ENCODE measurements around the gene PJVK. TPM values are rescaled to one million over a fixed set of nuclear protein-coding genes. Genes with fewer than 3 reads are reported as not detected.

Gene PJVK
- total RNA-seq, 1 donor from 2014 or later, result 1.6 TPM

GRCh38 chr2:178478439-178479274 lies 27.5 kb downstream of the PJVK start, which contains the start of gene FKBP7:
TSS of gene FKBP7 (minus strand) at chr2:178478600. CDS start at chr2:178478499, 101 bp downstream.
- H3K36me3 ChIP-seq (ENCODE audit: control insufficient read depth in 3 of 3, insufficient read depth in 3 of 3, low read length in 3 of 3), result no peaks in the 10 kb centered on the region
- H3K27me3 ChIP-seq (ENCODE audit: control insufficient read depth in 3 of 3, insufficient read depth in 3 of 3, low read length in 3 of 3), result no peaks in the 10 kb centered on the region
- H3K9ac ChIP-seq (ENCODE audit: low read depth in 1 of 3, low read length in 3 of 3), result peak within 1 kb of the TSS; percentile 73 to 97 (median 89)
- peaks cover 23 to 28% (median 28%) of the 10 kb centered on the region in 3 donors for H3K4me1 ChIP-seq (ENCODE audit: control insufficient read depth in 3 of 3, insufficient read depth in 3 of 3, low read length in 3 of 3)
- no peaks in the 10 kb centered on the region for H3K9me3 ChIP-seq (ENCODE audit: control insufficient read depth in 3 of 3, low read length in 3 of 3)
- peak within 1 kb of the TSS; percentile 72 to 98 (median 94) for H3K4me3 ChIP-seq (ENCODE audit: low read length in 3 of 3)
- H3K27ac ChIP-seq (ENCODE audit: low read depth, low read length), result peak within 1 kb of the TSS; percentile 76

GRCh38 chr2:178479275-178479616 lies 28.1 kb downstream of the PJVK start:
- Histone ChIP-seq H3K27me3 (ENCODE audit: control insufficient read depth in 3 of 3, insufficient read depth in 3 of 3, low read length in 3 of 3) (no peaks in the 10 kb centered on the region), H3K9me3 (ENCODE audit: control insufficient read depth in 3 of 3, low read length in 3 of 3) (no peaks in the 10 kb centered on the region), H3K4me3 (ENCODE audit: low read length in 3 of 3) (peak overlapping the region; percentile 72 to 98 (median 94)), H3K27ac (ENCODE audit: low read depth, low read length) (peak overlapping the region; percentile 76), H3K9ac (ENCODE audit: low read depth in 1 of 3, low read length in 3 of 3) (peak overlapping the region in 2 of 3 donors; percentile 73 to 97), H3K36me3 (ENCODE audit: control insufficient read depth in 3 of 3, insufficient read depth in 3 of 3, low read length in 3 of 3) (no peaks in the 10 kb centered on the region), H3K4me1 (ENCODE audit: control insufficient read depth in 3 of 3, insufficient read depth in 3 of 3, low read length in 3 of 3) (peaks cover 24 to 33% (median 30%) of the 10 kb centered on the region in 3 donors)

- Histone ChIP-seq H3K9ac (ENCODE audit: low read depth in 1 of 3, low read length in 3 of 3) (peak overlapping the region; percentile 62 to 97 (median 75)), H3K4me3 (ENCODE audit: low read length in 3 of 3) (peak overlapping the region; percentile 53 to 69 (median 63)), H3K9me3 (ENCODE audit: control insufficient read depth in 3 of 3, low read length in 3 of 3) (no peaks in the 10 kb centered on the region), H3K27me3 (ENCODE audit: control insufficient read depth in 3 of 3, insufficient read depth in 3 of 3, low read length in 3 of 3) (no peaks in the 10 kb centered on the region), H3K4me1 (ENCODE audit: control insufficient read depth in 3 of 3, insufficient read depth in 3 of 3, low read length in 3 of 3) (peaks cover 29 to 37% (median 35%) of the 10 kb centered on the region in 3 donors), H3K27ac (ENCODE audit: low read depth, low read length) (peak overlapping the region; percentile 76), H3K36me3 (ENCODE audit: control insufficient read depth in 3 of 3, insufficient read depth in 3 of 3, low read length in 3 of 3) (no peaks in the 10 kb centered on the region)
These were observed 28.6 kb downstream of the PJVK start for GRCh38 chr2:178479758-178480226.

GRCh38 chr2:178480227-178481181 lies 29.3 kb downstream of the PJVK start, which contains the start of gene PLEKHA3:
TSS of gene PLEKHA3 (plus strand) at chr2:178480457. CDS start at chr2:178480870, 413 bp downstream.
- peak within 1 kb of the TSS; percentile 62 to 97 (median 75) for H3K9ac ChIP-seq (ENCODE audit: low read depth in 1 of 3, low read length in 3 of 3)
- no peaks in the 10 kb centered on the region for H3K36me3 ChIP-seq (ENCODE audit: control insufficient read depth in 3 of 3, insufficient read depth in 3 of 3, low read length in 3 of 3)
- H3K27ac ChIP-seq (ENCODE audit: low read depth, low read length), result peak within 1 kb of the TSS; percentile 76
- H3K4me1 ChIP-seq (ENCODE audit: control insufficient read depth in 3 of 3, insufficient read depth in 3 of 3, low read length in 3 of 3), result peaks cover 35 to 39% (median 36%) of the 10 kb centered on the region in 3 donors
- peak within 1 kb of the TSS; percentile 63 to 98 (median 94) for H3K4me3 ChIP-seq (ENCODE audit: low read length in 3 of 3)
- H3K9me3 ChIP-seq (ENCODE audit: control insufficient read depth in 3 of 3, low read length in 3 of 3), result no peaks in the 10 kb centered on the region
- no peaks in the 10 kb centered on the region for H3K27me3 ChIP-seq (ENCODE audit: control insufficient read depth in 3 of 3, insufficient read depth in 3 of 3, low read length in 3 of 3)

DNA sequence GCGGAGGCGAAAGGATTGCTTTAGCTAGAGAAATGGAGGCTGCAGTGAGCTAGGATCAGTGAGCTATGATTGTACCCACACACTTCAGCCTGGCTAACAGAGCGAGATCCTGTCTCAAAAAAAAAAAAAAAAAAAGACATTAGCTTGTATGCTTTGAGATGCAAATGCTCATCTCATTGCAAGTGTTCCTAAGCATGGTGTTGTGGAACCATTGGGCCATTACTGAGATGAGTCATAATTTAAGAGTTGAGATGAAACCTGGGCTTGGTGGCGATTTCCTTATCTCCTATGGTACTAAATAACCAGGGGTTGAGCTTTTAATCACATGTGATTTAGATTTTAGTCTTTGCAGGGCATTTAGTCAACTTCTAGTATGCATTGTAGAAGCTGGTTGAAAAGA lies 31.3 kb downstream of the PJVK start:
- H3K36me3 ChIP-seq (ENCODE audit: control insufficient read depth in 3 of 3, insufficient read depth in 3 of 3, low read length in 3 of 3), result peaks cover 0 to 10% (median 0%) of the 10 kb centered on the region in 3 donors
- H3K9ac ChIP-seq (ENCODE audit: low read depth in 1 of 3, low read length in 3 of 3), result no peak overlapping the region
- H3K27ac ChIP-seq (ENCODE audit: low read depth, low read length), result no peak overlapping the region
- H3K4me3 ChIP-seq (ENCODE audit: low read length in 3 of 3), result peak overlapping the region in 1 of 3 donors; percentile 46
- H3K9me3 ChIP-seq (ENCODE audit: control insufficient read depth in 3 of 3, low read length in 3 of 3), result no peaks in the 10 kb centered on the region
- peaks cover 35 to 39% (median 36%) of the 10 kb centered on the region in 3 donors for H3K4me1 ChIP-seq (ENCODE audit: control insufficient read depth in 3 of 3, insufficient read depth in 3 of 3, low read length in 3 of 3)
- no peaks in the 10 kb centered on the region for H3K27me3 ChIP-seq (ENCODE audit: control insufficient read depth in 3 of 3, insufficient read depth in 3 of 3, low read length in 3 of 3)

DNA sequence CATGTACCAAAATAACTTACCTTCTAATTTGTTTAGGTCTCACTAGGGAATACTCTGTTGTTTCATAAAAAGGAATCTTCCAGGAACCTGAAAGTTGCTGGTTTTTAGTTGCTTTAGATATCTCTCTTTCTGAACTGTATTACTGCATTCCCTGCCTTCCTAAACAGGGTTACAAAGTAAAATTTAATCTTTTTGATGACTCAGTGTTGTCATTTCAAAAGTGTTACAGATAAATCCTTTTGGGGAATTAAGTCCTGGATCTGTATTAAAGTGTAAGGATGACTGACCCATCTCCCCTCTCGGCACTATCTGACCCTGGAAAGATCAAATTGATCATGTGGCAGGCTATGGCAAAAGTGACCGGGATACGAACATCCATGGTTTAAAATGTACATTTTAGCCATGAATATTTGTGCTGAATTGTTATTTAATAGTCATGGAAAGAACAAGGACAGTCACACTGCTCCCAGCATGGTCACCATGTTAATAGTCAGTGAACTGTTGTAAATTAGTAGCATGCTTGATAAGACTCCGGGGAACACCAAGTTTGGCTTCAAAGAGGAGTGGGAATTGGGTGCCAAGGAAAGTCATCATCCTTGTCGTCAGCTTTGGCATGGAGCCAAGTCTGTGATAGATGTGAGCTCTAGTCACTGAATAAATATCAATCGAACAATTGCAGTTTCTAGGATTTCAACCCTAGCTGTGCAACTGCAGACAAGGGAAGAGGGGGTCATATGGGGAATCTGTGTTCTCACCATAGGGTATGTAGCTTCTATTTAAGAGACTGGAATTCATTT lies 33.3 kb downstream of the PJVK start:
- H3K9ac ChIP-seq (ENCODE audit: low read depth in 1 of 3, low read length in 3 of 3), result no peak overlapping the region
- no peaks in the 10 kb centered on the region for H3K9me3 ChIP-seq (ENCODE audit: control insufficient read depth in 3 of 3, low read length in 3 of 3)
- peaks cover 0 to 15% (median 0%) of the 10 kb centered on the region in 3 donors for H3K36me3 ChIP-seq (ENCODE audit: control insufficient read depth in 3 of 3, insufficient read depth in 3 of 3, low read length in 3 of 3)
- H3K4me1 ChIP-seq (ENCODE audit: control insufficient read depth in 3 of 3, insufficient read depth in 3 of 3, low read length in 3 of 3), result peaks cover 29 to 33% (median 30%) of the 10 kb centered on the region in 3 donors
- H3K27me3 ChIP-seq (ENCODE audit: control insufficient read depth in 3 of 3, insufficient read depth in 3 of 3, low read length in 3 of 3), result no peaks in the 10 kb centered on the region
- no peak overlapping the region for H3K4me3 ChIP-seq (ENCODE audit: low read length in 3 of 3)
- no peak overlapping the region for H3K27ac ChIP-seq (ENCODE audit: low read depth, low read length)

GRCh38 chr2:178485356-178485755 lies 34.2 kb downstream of the PJVK start:
- H3K36me3 ChIP-seq (ENCODE audit: control insufficient read depth in 3 of 3, insufficient read depth in 3 of 3, low read length in 3 of 3), result peaks cover 0 to 15% (median 2%) of the 10 kb centered on the region in 3 donors
- H3K9ac ChIP-seq (ENCODE audit: low read depth in 1 of 3, low read length in 3 of 3), result no peak overlapping the region
- H3K4me1 ChIP-seq (ENCODE audit: control insufficient read depth in 3 of 3, insufficient read depth in 3 of 3, low read length in 3 of 3), result peaks cover 24 to 29% (median 28%) of the 10 kb centered on the region in 3 donors
- H3K27ac ChIP-seq (ENCODE audit: low read depth, low read length), result no peak overlapping the region
- no peaks in the 10 kb centered on the region for H3K9me3 ChIP-seq (ENCODE audit: control insufficient read depth in 3 of 3, low read length in 3 of 3)
- no peak overlapping the region for H3K4me3 ChIP-seq (ENCODE audit: low read length in 3 of 3)
- no peaks in the 10 kb centered on the region for H3K27me3 ChIP-seq (ENCODE audit: control insufficient read depth in 3 of 3, insufficient read depth in 3 of 3, low read length in 3 of 3)

DNA sequence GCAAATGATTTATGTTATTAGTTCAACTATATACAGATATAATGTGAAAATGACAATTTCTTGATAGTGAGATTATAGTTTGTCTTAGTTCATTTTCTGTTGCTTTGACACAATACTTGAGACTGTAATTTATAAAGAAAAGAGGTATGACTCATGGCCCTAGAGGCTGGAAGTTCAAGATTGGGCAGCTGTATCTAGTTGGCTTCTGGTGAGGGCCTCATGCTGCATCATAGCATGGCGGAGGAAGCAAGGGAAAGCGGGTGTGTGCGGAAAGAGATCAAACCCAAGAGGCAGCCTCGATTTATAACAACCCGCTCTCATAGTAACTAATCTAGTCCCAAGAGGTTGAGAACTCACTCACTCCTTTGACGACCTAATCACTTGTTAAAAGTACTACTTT lies 40.4 kb downstream of the PJVK start:
- Histone ChIP-seq H3K27me3 (ENCODE audit: control insufficient read depth in 3 of 3, insufficient read depth in 3 of 3, low read length in 3 of 3) (no peaks in the 10 kb centered on the region), H3K9me3 (ENCODE audit: control insufficient read depth in 3 of 3, low read length in 3 of 3) (no peaks in the 10 kb centered on the region), H3K36me3 (ENCODE audit: control insufficient read depth in 3 of 3, insufficient read depth in 3 of 3, low read length in 3 of 3) (peaks cover 22 to 45% (median 37%) of the 10 kb centered on the region in 3 donors), H3K4me1 (ENCODE audit: control insufficient read depth in 3 of 3, insufficient read depth in 3 of 3, low read length in 3 of 3) (no peaks in the 10 kb centered on the region), H3K4me3 (ENCODE audit: low read length in 3 of 3) (no peak overlapping the region), H3K9ac (ENCODE audit: low read depth in 1 of 3, low read length in 3 of 3) (no peak overlapping the region), H3K27ac (ENCODE audit: low read depth, low read length) (no peak overlapping the region)

GRCh38 chr2:178496049-178496448 lies 44.9 kb downstream of the PJVK start:
- no peak overlapping the region for H3K27ac ChIP-seq (ENCODE audit: low read depth, low read length)
- H3K4me3 ChIP-seq (ENCODE audit: low read length in 3 of 3), result no peak overlapping the region
- peaks cover 0 to 4% (median 0%) of the 10 kb centered on the region in 3 donors for H3K4me1 ChIP-seq (ENCODE audit: control insufficient read depth in 3 of 3, insufficient read depth in 3 of 3, low read length in 3 of 3)
- no peaks in the 10 kb centered on the region for H3K27me3 ChIP-seq (ENCODE audit: control insufficient read depth in 3 of 3, insufficient read depth in 3 of 3, low read length in 3 of 3)
- no peaks in the 10 kb centered on the region for H3K9me3 ChIP-seq (ENCODE audit: control insufficient read depth in 3 of 3, low read length in 3 of 3)
- H3K9ac ChIP-seq (ENCODE audit: low read depth in 1 of 3, low read length in 3 of 3), result no peak overlapping the region
- peaks cover 29 to 53% (median 49%) of the 10 kb centered on the region in 3 donors for H3K36me3 ChIP-seq (ENCODE audit: control insufficient read depth in 3 of 3, insufficient read depth in 3 of 3, low read length in 3 of 3)
